ENCODE measurements around the gene PIEZO1. TPM values are rescaled to one million over a fixed set of nuclear protein-coding genes. Genes with fewer than 3 reads are reported as not detected.

PIEZO1 gene
- total RNA-seq, 4 donors from 2014 or later, result 105 to 248 (median 172) TPM

GRCh38 chr16:88752386-88753002, 32.5 kb downstream of the PIEZO1 start:
- H3K4me1 ChIP-seq, result peaks cover 0 to 73% (median 12%) of the 10 kb centered on the region in 3 donors
- WGBS, 2 donors (ENCODE audit: low coverage in 1 of 2), result 85 to 93% methylated on average over 7 to 13 of the region's 16 CpGs
- no peak for TF ChIP-seq POLR2AphosphoS5 (IDR thresholded peaks at IDR 0.05)
- TF ChIP-seq POLR2A (IDR thresholded peaks at IDR 0.05), result no peak
- no peak for TF ChIP-seq EP300 (IDR thresholded peaks at IDR 0.05)
- TF ChIP-seq CTCF (IDR thresholded peaks at IDR 0.05), result no peak
- peaks cover 0 to 14% of the 10 kb centered on the region in 2 donors for H3K36me3 ChIP-seq
- H3K4me3 ChIP-seq, result no peak overlapping the region
- H3K27me3 ChIP-seq, result no peaks in the 10 kb centered on the region
- no peak for ATAC-seq
- no peak overlapping the region for H3K27ac ChIP-seq
- H3K9me3 ChIP-seq, result no peaks in the 10 kb centered on the region

- Histone ChIP-seq H3K27me3 (no peaks in the 10 kb centered on the region), H3K9me3 (no peaks in the 10 kb centered on the region), H3K4me1 (peaks cover 0 to 77% (median 28%) of the 10 kb centered on the region in 3 donors), H3K4me3 (no peak overlapping the region), H3K36me3 (peaks cover 0 to 14% of the 10 kb centered on the region in 2 donors), H3K27ac (peak overlapping the region in 2 of 4 donors; percentile 51 to 56)
- no CpG with 5 or more reads among the region's 12 CpGs for WGBS, 2 donors (ENCODE audit: low coverage in 1 of 2)
- TF ChIP-seq POLR2AphosphoS5 (IDR thresholded peaks at IDR 0.05) (no peak), EP300 (IDR thresholded peaks at IDR 0.05) (no peak), POLR2A (IDR thresholded peaks at IDR 0.05) (no peak), CTCF (IDR thresholded peaks at IDR 0.05) (no peak)
- ATAC-seq, result no peak
These were observed 34.2 kb downstream of the PIEZO1 start for GRCh38 chr16:88750854-88751253.

GRCh38 chr16:88749358-88749757, 35.7 kb downstream of the PIEZO1 start:
- 100% methylated on average over 3 of the region's 26 CpGs; no CpG with 5 or more reads in 1 of the 2 donors for WGBS, 2 donors (ENCODE audit: low coverage in 1 of 2)
- Histone ChIP-seq H3K27ac (peak overlapping the region in 1 of 4 donors; percentile 51), H3K4me1 (peaks cover 0 to 77% (median 32%) of the 10 kb centered on the region in 3 donors), H3K36me3 (peaks cover 0 to 14% of the 10 kb centered on the region in 2 donors), H3K4me3 (no peak overlapping the region), H3K27me3 (no peaks in the 10 kb centered on the region), H3K9me3 (no peaks in the 10 kb centered on the region)
- no peak for ATAC-seq
- TF ChIP-seq POLR2A (IDR thresholded peaks at IDR 0.05) (no peak), CTCF (IDR thresholded peaks at IDR 0.05) (no peak), POLR2AphosphoS5 (IDR thresholded peaks at IDR 0.05) (no peak), EP300 (IDR thresholded peaks at IDR 0.05) (no peak)

- whole genome bisulfite sequencing, 2 donors (ENCODE audit: low coverage in 1 of 2), result 80% methylated on average over 1 of the region's 12 CpGs; no CpG with 5 or more reads in 1 of the 2 donors
- no peak overlapping the region for H3K4me3 ChIP-seq
- peak overlapping the region in 3 of 4 donors; percentile 63 to 86 (median 84) for H3K27ac ChIP-seq
- TF ChIP-seq EP300 (IDR thresholded peaks at IDR 0.05) (no peak), POLR2AphosphoS5 (IDR thresholded peaks at IDR 0.05) (no peak), POLR2A (IDR thresholded peaks at IDR 0.05) (no peak), CTCF (IDR thresholded peaks at IDR 0.05) (no peak)
- no peaks in the 10 kb centered on the region for H3K27me3 ChIP-seq
- no peaks in the 10 kb centered on the region for H3K9me3 ChIP-seq
- peaks cover 0 to 77% (median 40%) of the 10 kb centered on the region in 3 donors for H3K4me1 ChIP-seq
- no peak for ATAC-seq
- peaks cover 0 to 14% of the 10 kb centered on the region in 2 donors for H3K36me3 ChIP-seq
These were observed 36.7 kb downstream of the PIEZO1 start for GRCh38 chr16:88748364-88748763.
